LNCaP clone FGC (cell line): ENCODE measurements around the gene LARP1.

Experiments
- DNase-seq: peaks from one replicate; pipeline ENCODE4 v3.0.0-alpha.2; 2011; ENCODE audit warnings: low read depth
- H3K4me3 ChIP-seq: 2 replicates; pipeline ENCODE4 v1.5.1; 2011; ENCODE audit warnings: mild to moderate bottlenecking, low read depth, low read length, control low read depth
- TF ChIP-seq, protein P1 (sequence below): IDR thresholded peaks from 2 replicates; pipeline ENCODE4 v1.5.1; 2012; ENCODE audit warnings: mild to moderate bottlenecking; ENCODE audit not compliant: control insufficient read depth, insufficient read depth; ENCODE audit errors: extremely low read depth

LARP1 gene

DNA sequence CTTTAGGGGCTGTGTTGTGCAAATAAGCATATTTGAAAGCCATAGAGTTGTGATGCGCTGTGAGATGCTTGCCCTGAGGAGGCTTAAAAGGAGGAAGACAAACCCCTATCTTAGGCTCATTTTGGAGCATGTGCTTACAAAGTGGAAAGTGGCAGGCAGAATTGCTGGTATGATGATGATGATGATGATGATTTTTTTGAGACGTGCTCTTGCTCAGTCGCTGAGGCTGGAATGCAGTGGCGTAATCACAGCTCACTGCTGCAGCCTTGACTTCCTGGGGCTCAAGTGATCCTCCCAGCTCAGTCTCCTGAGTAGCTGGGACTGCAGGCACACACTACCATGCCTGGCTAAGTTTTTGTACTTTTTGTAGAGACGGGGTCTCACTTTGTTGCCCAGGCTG is 104.9 kb downstream of the LARP1 start:
- TF ChIP-seq, protein P1, sequence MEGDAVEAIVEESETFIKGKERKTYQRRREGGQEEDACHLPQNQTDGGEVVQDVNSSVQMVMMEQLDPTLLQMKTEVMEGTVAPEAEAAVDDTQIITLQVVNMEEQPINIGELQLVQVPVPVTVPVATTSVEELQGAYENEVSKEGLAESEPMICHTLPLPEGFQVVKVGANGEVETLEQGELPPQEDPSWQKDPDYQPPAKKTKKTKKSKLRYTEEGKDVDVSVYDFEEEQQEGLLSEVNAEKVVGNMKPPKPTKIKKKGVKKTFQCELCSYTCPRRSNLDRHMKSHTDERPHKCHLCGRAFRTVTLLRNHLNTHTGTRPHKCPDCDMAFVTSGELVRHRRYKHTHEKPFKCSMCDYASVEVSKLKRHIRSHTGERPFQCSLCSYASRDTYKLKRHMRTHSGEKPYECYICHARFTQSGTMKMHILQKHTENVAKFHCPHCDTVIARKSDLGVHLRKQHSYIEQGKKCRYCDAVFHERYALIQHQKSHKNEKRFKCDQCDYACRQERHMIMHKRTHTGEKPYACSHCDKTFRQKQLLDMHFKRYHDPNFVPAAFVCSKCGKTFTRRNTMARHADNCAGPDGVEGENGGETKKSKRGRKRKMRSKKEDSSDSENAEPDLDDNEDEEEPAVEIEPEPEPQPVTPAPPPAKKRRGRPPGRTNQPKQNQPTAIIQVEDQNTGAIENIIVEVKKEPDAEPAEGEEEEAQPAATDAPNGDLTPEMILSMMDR, result no peak
- DNase-seq, result no peak
- H3K4me3 ChIP-seq, result peak overlapping the region; percentile 68

DNA sequence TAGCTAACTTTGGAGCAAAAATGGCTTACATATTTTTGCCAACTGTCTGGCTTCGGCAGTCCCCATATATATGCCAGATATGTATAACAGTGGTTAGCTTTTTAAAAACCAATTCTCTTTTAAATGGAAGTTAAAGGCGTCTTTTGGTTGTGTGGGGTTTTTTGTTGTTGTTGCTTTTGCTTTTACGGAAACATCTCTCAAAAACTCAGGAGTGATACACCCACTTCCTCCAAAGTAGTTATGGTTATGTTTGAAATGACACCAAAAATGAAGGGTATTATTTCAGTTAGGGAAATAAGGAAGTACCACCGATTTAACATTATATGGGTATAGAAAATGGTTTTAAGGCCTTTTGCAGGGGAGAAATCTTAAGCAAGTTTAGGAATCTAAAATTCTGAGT is 105.6 kb downstream of the LARP1 start:
- TF ChIP-seq, protein P1, result no peak
- H3K4me3 ChIP-seq, result no peak overlapping the region; the same call in 1 of the 2 replicates

DNA sequence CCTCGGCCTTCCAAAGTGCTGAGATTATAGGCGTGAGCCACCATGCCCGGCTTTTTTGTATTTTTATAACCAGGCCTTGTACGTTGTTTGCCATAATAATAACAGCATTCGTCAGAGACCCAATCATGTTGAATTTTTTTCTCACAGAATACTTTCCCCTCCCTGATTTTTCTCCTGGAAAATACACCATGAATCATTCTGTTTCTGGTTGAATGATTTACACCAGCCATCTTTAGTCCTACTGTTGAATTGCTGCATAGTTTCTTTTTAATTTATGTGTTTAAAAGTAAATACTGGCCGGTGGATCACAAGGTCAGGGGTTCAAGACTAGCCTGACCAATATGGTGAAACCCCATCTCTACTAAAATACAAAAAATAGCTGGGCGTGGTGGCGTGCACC is 106.8 kb downstream of the LARP1 start:
- TF ChIP-seq, protein P1, result no peak
- H3K4me3 ChIP-seq, result no peak overlapping the region
- no peak for DNase-seq

More for the DNA sequence above, 105.6 kb downstream of the LARP1 start:
- DNase-seq, result no peak

DNA sequence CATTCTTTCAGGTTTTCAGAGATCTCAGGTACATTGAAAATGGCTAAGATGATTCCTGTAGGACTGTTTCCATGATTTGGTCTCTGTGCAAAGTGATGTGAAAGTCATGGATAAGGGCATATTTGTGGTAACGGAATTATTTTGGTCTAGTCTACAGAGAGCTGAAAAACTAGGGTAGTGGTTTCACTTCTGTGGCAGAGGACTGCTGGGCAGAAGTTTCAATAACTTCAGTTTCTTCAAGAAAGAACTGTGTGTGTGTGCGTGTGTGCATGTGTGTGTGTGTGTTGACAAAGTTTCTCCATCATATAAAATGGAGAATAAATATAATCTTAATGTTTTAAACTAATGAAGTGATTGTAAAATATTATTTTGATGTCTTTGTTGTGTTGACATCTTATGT is 107.6 kb downstream of the LARP1 start:
- TF ChIP-seq, protein P1, result no peak
- no peak overlapping the region for H3K4me3 ChIP-seq
- no peak for DNase-seq

DNA sequence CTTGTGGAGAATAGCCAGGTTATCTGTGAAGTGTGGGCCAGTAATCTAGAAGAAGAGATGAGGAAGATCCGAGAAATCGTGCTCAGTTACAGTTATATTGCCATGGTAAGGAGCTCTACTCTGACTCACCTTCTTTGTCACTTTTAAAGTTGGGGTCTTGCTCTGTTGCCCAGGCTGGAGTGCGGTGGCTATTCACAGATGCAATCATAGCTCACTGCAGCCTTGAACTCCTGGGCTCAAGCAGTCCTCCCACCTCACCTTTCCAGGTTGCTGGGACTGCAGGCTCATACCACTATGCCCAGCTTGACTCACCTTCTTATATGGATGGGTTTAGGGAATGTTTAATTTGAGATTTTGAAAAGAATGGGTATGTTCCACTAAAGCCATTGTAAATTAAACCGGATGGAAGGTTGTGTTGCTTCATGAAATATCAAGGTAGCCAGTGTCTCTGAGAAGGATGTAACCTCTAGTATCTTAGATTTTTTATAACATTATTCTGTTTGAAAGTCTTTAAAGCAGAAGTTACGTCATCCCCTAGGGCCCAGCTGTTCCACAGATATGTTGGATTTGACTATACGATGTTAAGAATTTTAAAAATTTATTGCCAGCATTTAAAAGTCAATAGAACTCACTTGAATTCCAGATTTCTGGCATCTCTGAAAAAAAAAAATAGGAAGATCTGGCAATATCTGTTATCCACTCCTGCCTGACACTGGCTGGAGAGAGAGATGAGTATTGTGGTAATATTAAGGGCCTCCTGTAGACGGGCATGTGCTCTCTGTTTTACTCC is 108.3 kb downstream of the LARP1 start:
- TF ChIP-seq, protein P1, result no peak
- DNase-seq, result no peak
- H3K4me3 ChIP-seq, result no peak overlapping the region

DNA sequence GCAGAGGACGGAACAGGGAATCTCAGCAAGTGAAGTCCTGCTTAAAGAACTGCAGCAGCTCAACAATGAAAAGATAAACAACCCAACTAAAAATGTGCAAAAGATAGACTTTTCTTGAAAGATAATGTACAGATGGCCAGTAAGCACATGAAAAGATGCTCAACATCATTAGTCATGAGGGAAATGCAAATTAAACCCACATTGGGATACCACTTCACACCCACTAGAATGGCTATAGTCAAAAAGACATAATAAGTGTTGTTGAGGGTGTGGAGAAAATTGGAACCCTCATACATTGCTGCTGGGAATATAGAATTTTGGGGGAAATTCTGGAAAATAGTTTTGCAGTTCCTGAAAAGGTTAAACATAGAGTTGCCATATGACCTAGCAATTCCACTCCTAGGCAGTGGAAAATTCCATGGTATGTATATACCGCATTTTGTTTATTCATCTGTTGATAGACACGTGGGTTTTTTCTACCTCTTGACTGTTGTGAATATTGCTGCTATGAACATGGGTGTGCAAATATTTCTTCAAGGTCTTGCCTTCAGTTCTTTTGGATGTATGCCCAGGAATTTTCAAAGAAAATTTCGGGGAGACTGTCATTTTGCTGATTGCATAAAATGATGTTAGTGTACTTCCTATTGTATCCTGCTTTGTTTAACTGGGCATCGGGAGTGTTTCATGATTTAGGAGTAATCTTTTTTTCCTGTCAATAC is 110.4 kb downstream of the LARP1 start:
- TF ChIP-seq, protein P1, result no peak
- H3K4me3 ChIP-seq, result no peak overlapping the region
- DNase-seq, result no peak
